Body of pancreas (tissue), 4 donors: ENCODE results near the gene HNRNPA1L2. TPM values are rescaled to one million over a fixed set of nuclear protein-coding genes. Genes with fewer than 3 reads are reported as not detected.

Experiments
- ATAC-seq: fragments of 150-250 bp; one replicate; pipeline ENCODE4 v1.9.1; 2016
- DNase-seq, 4 donors: peaks; one replicate each; pipeline ENCODE4 v3.0.0-alpha.2; 2019
- H3K27ac ChIP-seq, 4 donors: fragments of 200-600 bp; sonication (generic); 1 replicate in 3 of 4; 2 replicates in 1 of 4; pipeline versions ENCODE4 v1.5.1 to v1.6.1; 2016 to 2019; ENCODE audit warnings: mild to moderate bottlenecking in 1 of 4, mixed read lengths in 1 of 4, moderate library complexity in 1 of 4
- H3K27me3 ChIP-seq, 2 donors: fragments of 200-600 bp; sonication (generic); one replicate each; pipeline ENCODE4 v1.6.0; 2016; ENCODE audit warnings: mild to moderate bottlenecking in 1 of 2
- H3K36me3 ChIP-seq, 2 donors: fragments of 200-600 bp; sonication (generic); replicated peaks in 1 of 2; 2 replicates each; pipeline ENCODE4 v1.5.1; 2016; ENCODE audit warnings: low read depth in 2 of 2; ENCODE audit not compliant: insufficient read depth in 1 of 2
- H3K4me1 ChIP-seq: fragments of 200-600 bp; sonication (generic); one replicate; pipeline ENCODE4 v1.6.0; 2016
- H3K4me3 ChIP-seq, 2 donors: fragments of 200-600 bp; sonication (generic); 1 replicate in 1 of 2; 2 replicates in 1 of 2; pipeline ENCODE4 v1.5.1; 2016 to 2019
- H3K9me3 ChIP-seq, 3 donors: fragments of 200-600 bp; sonication (generic); 1 replicate in 2 of 3; 2 replicates in 1 of 3; pipeline ENCODE4 v1.5.1; 2016
- POLR2A ChIP-seq, 3 donors: fragments of 450-650 bp; IDR thresholded peaks; one replicate each; pipeline ENCODE4 v1.6.1; 2016; ENCODE audit warnings: antibody characterized with exemption in 3 of 3, mild to moderate bottlenecking in 2 of 3
- WGBS, 2 donors: methylation state at CpG; one replicate each; pipeline ENCODE4 v1.1.5; 2017; 5-methylcytosine and 5-hydroxymethylcytosine counted together
- intact Hi-C: fragments of 100-400 bp; cut with DNase I; formaldehyde crosslinking; loops from one replicate; pipeline ENCODE4 v1.15.1; 2023
- total RNA-seq, 2 donors: library from RNA; depleted of rRNA; stranded (reverse); fragments of >200 nt; gene quantifications; one replicate each; pipeline ENCODE4 v1.1.0, GENCODE V29; 2016
- TF ChIP-seq, protein P1 (sequence below), 7 experiments: fragments of 450-650 bp in 4 of 7; fragments of 200-600 bp in 3 of 7; sonication (generic) in 3 of 7; IDR thresholded peaks; one replicate each; pipeline ENCODE4 v1.5.1; 2016 to 2019; ENCODE audit warnings: antibody characterized with exemption in 7 of 7

Gene HNRNPA1L2
- total RNA-seq, 2 donors from 2014 or later, result 3.9 TPM; not detected in 1

DNA sequence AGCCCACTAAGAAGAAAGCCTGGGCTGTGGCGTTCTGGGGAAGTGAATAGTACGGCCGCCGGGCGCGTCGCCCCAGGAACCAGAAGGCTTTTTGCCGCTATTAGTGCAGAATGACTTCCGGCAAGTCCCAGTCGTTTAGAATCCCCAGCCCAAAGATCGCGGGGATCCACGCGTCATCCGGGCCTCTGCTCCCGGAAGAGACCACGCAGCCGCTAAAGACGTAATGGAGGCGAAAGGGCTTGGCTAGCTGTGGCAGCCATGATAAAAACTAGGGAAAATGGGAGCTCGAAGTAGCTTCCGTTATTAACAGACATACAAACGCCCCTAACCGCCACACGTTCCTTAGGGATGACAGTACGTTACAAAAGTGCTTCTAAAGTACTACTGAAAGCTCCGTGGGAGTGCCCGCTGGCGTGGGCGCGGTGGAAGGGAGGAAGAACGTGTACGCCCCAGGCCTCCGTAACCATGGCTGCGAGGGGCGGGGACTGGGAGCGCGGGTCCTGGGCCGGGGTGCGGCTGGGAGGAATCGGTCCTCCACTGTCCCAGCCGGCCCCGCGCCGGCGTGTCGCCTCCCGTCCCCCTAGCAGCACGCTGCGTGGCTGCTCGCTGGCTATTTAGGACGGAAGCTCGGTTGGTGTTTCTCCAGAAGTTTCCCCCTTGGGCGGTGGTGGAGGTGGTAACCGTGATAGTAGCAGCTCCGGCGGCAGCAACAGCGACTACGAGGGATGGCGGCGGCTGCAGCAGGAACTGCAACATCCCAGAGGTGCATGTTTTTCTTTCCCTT is 10.2 kb downstream of the HNRNPA1L2 start, which contains the start of gene SUGT1:
Gene SUGT1, plus strand, starts transcription at position 641 of the 784 bp plus-strand sequence. Its CDS starts 85 bp downstream, at position 726.
- Histone ChIP-seq H3K4me1 (peaks cover 41% of the 10 kb centered on the region), H3K27me3 (no peaks in the 10 kb centered on the region), H3K27ac (peak within 1 kb of the TSS; percentile 96 to 100 (median 98)), H3K4me3 (peak within 1 kb of the TSS; percentile 64 to 79), H3K9me3 (no peaks in the 10 kb centered on the region), H3K36me3 (no peaks in the 10 kb centered on the region)
- 0 to 1% methylated on average over 35 to 61 of the region's 61 CpGs for WGBS, 2 donors
- peak; percentile 74 to 86 (median 84) for TF ChIP-seq POLR2A (IDR thresholded peaks at IDR 0.05)
- TF ChIP-seq, protein P1, sequence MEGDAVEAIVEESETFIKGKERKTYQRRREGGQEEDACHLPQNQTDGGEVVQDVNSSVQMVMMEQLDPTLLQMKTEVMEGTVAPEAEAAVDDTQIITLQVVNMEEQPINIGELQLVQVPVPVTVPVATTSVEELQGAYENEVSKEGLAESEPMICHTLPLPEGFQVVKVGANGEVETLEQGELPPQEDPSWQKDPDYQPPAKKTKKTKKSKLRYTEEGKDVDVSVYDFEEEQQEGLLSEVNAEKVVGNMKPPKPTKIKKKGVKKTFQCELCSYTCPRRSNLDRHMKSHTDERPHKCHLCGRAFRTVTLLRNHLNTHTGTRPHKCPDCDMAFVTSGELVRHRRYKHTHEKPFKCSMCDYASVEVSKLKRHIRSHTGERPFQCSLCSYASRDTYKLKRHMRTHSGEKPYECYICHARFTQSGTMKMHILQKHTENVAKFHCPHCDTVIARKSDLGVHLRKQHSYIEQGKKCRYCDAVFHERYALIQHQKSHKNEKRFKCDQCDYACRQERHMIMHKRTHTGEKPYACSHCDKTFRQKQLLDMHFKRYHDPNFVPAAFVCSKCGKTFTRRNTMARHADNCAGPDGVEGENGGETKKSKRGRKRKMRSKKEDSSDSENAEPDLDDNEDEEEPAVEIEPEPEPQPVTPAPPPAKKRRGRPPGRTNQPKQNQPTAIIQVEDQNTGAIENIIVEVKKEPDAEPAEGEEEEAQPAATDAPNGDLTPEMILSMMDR (IDR thresholded peaks at IDR 0.05), result peak; percentile 20 to 88 (median 68)
- ATAC-seq, result peak; percentile 97
- intact Hi-C loops, result no loop called here
- DNase-seq, result peak; percentile 96 to 98 (median 98)

DNA sequence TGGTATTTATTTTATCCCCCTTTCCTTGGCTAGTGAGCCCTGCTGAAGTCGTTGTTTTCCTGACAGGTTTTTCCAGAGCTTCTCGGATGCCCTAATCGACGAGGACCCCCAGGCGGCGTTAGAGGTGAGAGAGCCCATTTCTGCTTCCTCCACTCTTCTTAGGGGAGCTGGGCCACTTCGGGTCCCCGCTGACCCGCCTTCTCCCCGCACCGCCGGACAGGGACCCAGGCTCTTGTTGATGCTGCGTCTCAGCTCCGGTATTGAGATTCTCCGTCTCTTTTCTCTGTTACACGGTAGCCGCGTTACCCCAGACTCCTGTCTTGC is 10.7 kb downstream of the HNRNPA1L2 start:
- intact Hi-C loops, result no loop called here
- Histone ChIP-seq H3K4me3 (peak overlapping the region; percentile 64 to 74), H3K27ac (peak overlapping the region; percentile 96 to 100 (median 98)), H3K9me3 (no peaks in the 10 kb centered on the region), H3K4me1 (peaks cover 41% of the 10 kb centered on the region), H3K27me3 (no peaks in the 10 kb centered on the region), H3K36me3 (no peaks in the 10 kb centered on the region)
- TF ChIP-seq POLR2A (IDR thresholded peaks at IDR 0.05), result no peak
- TF ChIP-seq, protein P1 (IDR thresholded peaks at IDR 0.05), result peak in 1 of 7 experiments; percentile 5
- 1% methylated on average over 18 of the region's 18 CpGs for WGBS, 2 donors
- DNase-seq (no peak), ATAC-seq (peak; percentile 2)

DNA sequence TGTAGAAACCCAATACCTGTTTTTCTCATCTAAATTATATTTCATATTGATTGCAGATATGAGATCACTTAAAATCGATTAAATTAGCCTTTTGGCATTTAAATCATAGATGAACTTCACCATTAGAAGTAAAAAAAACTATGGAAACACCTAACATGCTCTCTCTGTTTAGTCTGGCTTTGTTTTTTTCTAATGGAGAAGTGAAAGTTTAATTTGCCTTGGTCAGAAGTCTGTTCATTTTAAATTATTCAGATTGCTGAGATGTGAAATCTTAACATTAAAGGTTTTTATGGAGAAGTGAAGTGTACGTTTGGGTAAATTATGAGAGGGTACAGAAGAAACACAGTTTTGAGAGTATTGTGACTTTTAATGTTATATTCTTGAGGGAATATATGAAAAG is 17.1 kb downstream of the HNRNPA1L2 start:
- Histone ChIP-seq H3K9me3 (no peaks in the 10 kb centered on the region), H3K27me3 (no peaks in the 10 kb centered on the region), H3K27ac (no peak overlapping the region), H3K36me3 (peaks cover 0 to 5% of the 10 kb centered on the region in 2 donors), H3K4me1 (peaks cover 20% of the 10 kb centered on the region), H3K4me3 (no peak overlapping the region)
- WGBS, 2 donors, result 72 to 83% methylated on average over 2 of the region's 2 CpGs
- DNase-seq (no peak), ATAC-seq (no peak)
- intact Hi-C loops, result no loop called here
- TF ChIP-seq, protein P1 (IDR thresholded peaks at IDR 0.05), result no peak
- no peak for TF ChIP-seq POLR2A (IDR thresholded peaks at IDR 0.05)

DNA sequence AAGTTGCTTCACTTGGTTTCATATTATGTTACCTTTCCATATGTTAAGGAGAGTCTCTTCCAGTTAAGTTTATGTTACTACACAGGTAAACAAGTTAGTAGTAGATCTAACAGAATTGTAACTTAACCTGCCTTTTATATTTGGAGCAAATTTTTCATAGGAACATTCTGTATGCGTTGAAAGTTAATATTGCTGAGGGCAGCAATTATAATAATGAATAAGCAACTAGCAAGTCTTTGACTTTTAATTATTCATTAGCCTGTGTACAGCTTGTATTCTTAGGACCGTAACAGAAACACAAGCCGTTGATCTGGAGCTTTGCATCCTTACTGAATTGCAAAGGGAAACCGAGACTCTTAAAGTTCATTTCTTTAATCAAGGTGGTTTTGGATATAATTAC is 22.0 kb downstream of the HNRNPA1L2 start:
- no peaks in the 10 kb centered on the region for H3K27me3 ChIP-seq
- H3K4me1 ChIP-seq, result no peaks in the 10 kb centered on the region
- intact Hi-C loops, result no loop called here
- H3K27ac ChIP-seq, result no peak overlapping the region
- no peak for DNase-seq
- no peak for ATAC-seq
- H3K4me3 ChIP-seq, result no peak overlapping the region
- no peaks in the 10 kb centered on the region for H3K9me3 ChIP-seq
- 96 to 97% methylated on average over 4 of the region's 4 CpGs for WGBS, 2 donors
- H3K36me3 ChIP-seq, result peaks cover 0 to 13% of the 10 kb centered on the region in 2 donors
- TF ChIP-seq, protein P1 (IDR thresholded peaks at IDR 0.05), result no peak
- TF ChIP-seq POLR2A (IDR thresholded peaks at IDR 0.05), result no peak

DNA sequence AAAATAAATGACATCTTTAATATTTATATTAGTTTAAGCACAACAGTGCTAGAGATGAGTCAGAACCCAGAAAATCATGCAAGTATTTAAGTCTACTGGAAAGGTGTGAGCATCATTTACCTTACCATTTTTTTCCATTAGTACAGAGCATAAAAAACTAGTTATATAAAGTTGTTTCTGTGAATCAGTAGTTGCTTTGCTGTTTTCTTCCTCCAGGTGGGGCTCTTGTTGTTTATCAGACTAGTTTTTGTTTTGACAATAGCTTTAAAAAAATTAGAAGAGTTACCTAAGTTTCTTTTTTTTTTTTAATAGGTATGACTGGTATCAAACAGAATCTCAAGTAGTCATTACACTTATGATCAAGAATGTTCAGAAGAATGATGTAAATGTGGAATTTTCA is 23.1 kb downstream of the HNRNPA1L2 start:
- no peaks in the 10 kb centered on the region for H3K9me3 ChIP-seq
- peaks cover 0 to 13% of the 10 kb centered on the region in 2 donors for H3K36me3 ChIP-seq
- no peak for DNase-seq
- H3K27ac ChIP-seq, result no peak overlapping the region
- intact Hi-C loops, result no loop called here
- no peak for ATAC-seq
- TF ChIP-seq, protein P1 (IDR thresholded peaks at IDR 0.05), result peak in 5 of 7 experiments; percentile 21 to 34 (median 27)
- TF ChIP-seq POLR2A (IDR thresholded peaks at IDR 0.05), result no peak
- H3K4me3 ChIP-seq, result no peak overlapping the region
- no peaks in the 10 kb centered on the region for H3K4me1 ChIP-seq
- no peaks in the 10 kb centered on the region for H3K27me3 ChIP-seq
